ENCODE results near the gene CCDC77. TPM values are rescaled to one million over a fixed set of nuclear protein-coding genes. Genes with fewer than 3 reads are reported as not detected.

The CCDC77 gene
- polyA plus RNA-seq (2013, experiment 1 of 2) = 4.8 TPM
- polyA plus RNA-seq (2013, experiment 2 of 2) = 6.6 TPM

DNA sequence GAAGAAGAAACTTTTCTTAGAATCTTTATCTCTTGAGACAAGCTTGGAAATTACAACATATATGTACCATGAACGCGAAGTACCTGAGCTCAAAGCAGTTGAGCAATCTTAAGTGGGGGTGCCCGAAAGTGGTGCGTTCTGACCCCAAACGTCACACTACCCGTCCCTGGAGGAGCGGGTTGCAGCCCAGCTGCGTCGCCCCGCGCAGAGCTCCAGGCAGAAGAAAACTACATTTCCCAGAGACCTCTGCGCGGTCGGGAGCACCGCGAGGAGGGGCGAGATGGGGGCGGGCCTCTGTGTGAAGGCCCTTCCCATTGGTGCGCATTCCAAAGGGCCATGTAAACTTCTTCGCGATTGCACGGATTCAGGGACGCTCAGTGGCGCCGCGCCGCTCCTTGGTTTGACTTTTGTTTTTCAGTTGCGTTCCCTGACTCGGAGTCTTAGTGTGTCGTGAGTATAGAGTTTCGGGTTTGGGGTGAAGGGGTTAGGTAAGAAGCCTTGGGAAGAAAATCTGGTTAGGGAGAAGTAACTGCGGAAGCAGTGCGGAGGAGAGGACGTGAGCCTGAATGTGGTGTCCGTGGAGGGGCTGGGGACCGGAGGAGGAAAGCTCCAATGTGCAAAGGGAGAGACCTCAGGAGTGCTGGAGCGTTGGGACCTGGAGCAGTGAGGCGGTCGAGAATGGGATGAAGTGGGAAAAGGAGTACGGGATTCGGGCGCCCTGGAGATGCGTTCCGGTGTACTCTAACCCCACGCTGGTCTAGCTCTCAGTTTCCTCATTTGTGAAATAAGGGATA is at the start of gene CCDC77:
Gene CCDC77, plus strand, starts transcription at position 410 of the 794 bp plus-strand sequence. CDS start 7,740 bp downstream, outside the sequence.
- no peak within 1 kb of the TSS for H2BK12ac ChIP-seq (ENCODE audit: low read length in 2 of 2)
- H3K9me3 ChIP-seq (ENCODE audit: control insufficient read depth, low read length) = no peaks in the 10 kb centered on the region
- under 1% methylated on average over 45 of the region's 45 CpGs for WGBS
- H3K4ac ChIP-seq (ENCODE audit: low read depth in 1 of 2, low read length in 2 of 2) = no peak within 1 kb of the TSS
- no peak within 1 kb of the TSS for H2BK15ac ChIP-seq (ENCODE audit: low read depth, poor library complexity, severe bottlenecking)
- no peak within 1 kb of the TSS for H3K23ac ChIP-seq (ENCODE audit: low read length in 2 of 2)
- H3K9ac ChIP-seq (ENCODE audit: low read length) = peak within 1 kb of the TSS; percentile 86
- H3K27ac ChIP-seq (ENCODE audit: low read length, poor library complexity, severe bottlenecking) = peak within 1 kb of the TSS; percentile 28
- peaks cover 19% of the 10 kb centered on the region for H3K79me1 ChIP-seq (replicated peaks; ENCODE audit: low read length, poor library complexity, severe bottlenecking)
- H2AFZ ChIP-seq (ENCODE audit: low read depth, low read length) = peak within 1 kb of the TSS; percentile 74
- H3K36me3 ChIP-seq (ENCODE audit: control insufficient read depth in 1 of 2, insufficient read depth in 2 of 2, low read depth in 1 of 2, low read length in 2 of 2) = no peaks in the 10 kb centered on the region
- no peak within 1 kb of the TSS for H3K14ac ChIP-seq (ENCODE audit: low read length in 2 of 2)
- H2BK120ac ChIP-seq (ENCODE audit: low read depth, low read length) = no peak within 1 kb of the TSS
- no peak within 1 kb of the TSS for H4K91ac ChIP-seq (ENCODE audit: low read length)
- H2AK5ac ChIP-seq (ENCODE audit: low read length, severe bottlenecking) = no peak within 1 kb of the TSS
- no peaks in the 10 kb centered on the region for H3K4me1 ChIP-seq (ENCODE audit: control insufficient read depth, insufficient read depth, low read depth, low read length)
- peak within 1 kb of the TSS; percentile 92 for H3K4me2 ChIP-seq (ENCODE audit: low read length, poor library complexity, severe bottlenecking)
- peak; percentile 95 for DNase-seq
- no peak within 1 kb of the TSS for H3K18ac ChIP-seq (ENCODE audit: low read depth in 1 of 2, low read length in 2 of 2)
- H4K8ac ChIP-seq (ENCODE audit: low read length) = peak within 1 kb of the TSS; percentile 31
- no peaks in the 10 kb centered on the region for H3K27me3 ChIP-seq (ENCODE audit: control insufficient read depth in 1 of 2, insufficient read depth in 1 of 2, low read length in 2 of 2)
- H3K4me3 ChIP-seq (ENCODE audit: insufficient read depth in 1 of 2, low read depth in 1 of 2, low read length in 2 of 2) = peak within 1 kb of the TSS; percentile 75 to 88
- H2BK5ac ChIP-seq (ENCODE audit: low read depth, low read length, poor library complexity, severe bottlenecking) = no peak within 1 kb of the TSS

DNA sequence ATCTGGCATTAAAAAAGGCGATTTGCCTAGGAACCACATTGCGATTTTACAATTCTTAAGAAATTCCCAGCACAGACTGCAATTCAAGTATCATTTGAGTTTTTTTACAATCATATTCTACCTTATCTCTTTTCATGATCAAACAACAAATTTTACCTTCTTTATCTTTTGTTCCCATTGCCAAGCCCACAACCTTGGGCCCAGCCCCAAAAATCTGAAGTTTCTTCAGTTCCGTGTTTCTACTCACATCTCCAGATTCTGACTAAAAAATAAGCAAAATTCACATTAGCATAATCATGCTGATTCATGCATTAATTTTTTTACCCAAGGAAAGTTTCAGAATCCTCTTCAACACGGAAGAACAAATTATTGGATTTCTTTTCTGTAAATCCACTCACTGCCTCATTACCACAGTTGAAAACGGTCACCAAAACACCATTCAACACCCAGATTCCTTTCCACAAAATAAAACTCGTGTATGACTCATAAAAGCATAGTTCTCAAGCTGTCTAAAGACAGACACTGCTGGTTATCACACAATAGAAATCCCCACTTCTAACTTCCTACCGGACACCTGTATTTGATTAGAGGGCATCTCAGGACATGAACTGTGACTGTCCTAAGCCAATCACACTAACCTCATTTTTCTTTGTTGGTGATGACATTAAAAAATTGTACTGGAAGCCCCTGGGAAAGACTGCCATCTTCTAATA is 45.0 kb upstream of the CCDC77 start:
- 95% methylated on average over 7 of the region's 7 CpGs for WGBS
- Histone ChIP-seq H3K9ac (ENCODE audit: low read length) (no peak overlapping the region), H3K9me3 (ENCODE audit: control insufficient read depth, low read length) (peaks cover 11% of the 10 kb centered on the region), H2AK5ac (ENCODE audit: low read length, severe bottlenecking) (no peak overlapping the region), H3K14ac (ENCODE audit: low read length in 2 of 2) (no peak overlapping the region), H3K79me1 (replicated peaks; ENCODE audit: low read length, poor library complexity, severe bottlenecking) (peaks cover 15% of the 10 kb centered on the region), H2BK120ac (ENCODE audit: low read depth, low read length) (no peak overlapping the region), H3K36me3 (ENCODE audit: control insufficient read depth in 1 of 2, insufficient read depth in 2 of 2, low read depth in 1 of 2, low read length in 2 of 2) (peaks cover 33 to 88% of the 10 kb centered on the region in 2 experiments), H3K4me1 (ENCODE audit: control insufficient read depth, insufficient read depth, low read depth, low read length) (no peaks in the 10 kb centered on the region), H3K4me3 (ENCODE audit: insufficient read depth in 1 of 2, low read depth in 1 of 2, low read length in 2 of 2) (no peak overlapping the region), H3K4ac (ENCODE audit: low read depth in 1 of 2, low read length in 2 of 2) (no peak overlapping the region), H2BK15ac (ENCODE audit: low read depth, poor library complexity, severe bottlenecking) (no peak overlapping the region), H3K27me3 (ENCODE audit: control insufficient read depth in 1 of 2, insufficient read depth in 1 of 2, low read length in 2 of 2) (no peaks in the 10 kb centered on the region), H3K23ac (ENCODE audit: low read length in 2 of 2) (no peak overlapping the region), H3K27ac (ENCODE audit: low read length, poor library complexity, severe bottlenecking) (no peak overlapping the region), H2BK5ac (ENCODE audit: low read depth, low read length, poor library complexity, severe bottlenecking) (no peak overlapping the region), H3K4me2 (ENCODE audit: low read length, poor library complexity, severe bottlenecking) (no peak overlapping the region), H3K18ac (ENCODE audit: low read depth in 1 of 2, low read length in 2 of 2) (no peak overlapping the region), H4K8ac (ENCODE audit: low read length) (no peak overlapping the region), H4K91ac (ENCODE audit: low read length) (no peak overlapping the region), H2BK12ac (ENCODE audit: low read length in 2 of 2) (no peak overlapping the region), H2AFZ (ENCODE audit: low read depth, low read length) (no peak overlapping the region)
- peak; percentile 11 for DNase-seq

DNA sequence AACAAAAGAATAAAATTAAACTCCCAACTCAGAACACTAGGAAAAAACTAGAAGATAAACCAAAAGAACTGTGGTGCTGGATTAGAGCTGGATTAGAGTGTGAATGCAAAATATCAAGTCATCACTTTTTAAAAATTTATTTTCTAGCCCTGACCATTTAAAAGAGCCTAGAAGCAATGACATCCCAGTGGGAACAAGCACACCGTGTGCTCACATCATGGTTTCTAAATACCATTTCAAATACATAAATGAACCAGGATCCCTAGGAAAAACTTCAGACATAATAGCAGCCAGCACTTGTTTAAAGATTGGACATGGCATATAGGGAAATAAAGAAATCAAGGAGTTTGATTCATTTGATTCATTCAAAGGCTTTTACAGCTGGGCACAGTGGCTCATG is 42.4 kb upstream of the CCDC77 start:
- Histone ChIP-seq H2BK12ac (ENCODE audit: low read length in 2 of 2) (no peak overlapping the region), H3K4ac (ENCODE audit: low read depth in 1 of 2, low read length in 2 of 2) (no peak overlapping the region), H3K18ac (ENCODE audit: low read depth in 1 of 2, low read length in 2 of 2) (no peak overlapping the region), H2AFZ (ENCODE audit: low read depth, low read length) (no peak overlapping the region), H4K91ac (ENCODE audit: low read length) (no peak overlapping the region), H3K9me3 (ENCODE audit: control insufficient read depth, low read length) (peaks cover 11% of the 10 kb centered on the region), H3K27me3 (ENCODE audit: control insufficient read depth in 1 of 2, insufficient read depth in 1 of 2, low read length in 2 of 2) (no peaks in the 10 kb centered on the region), H3K27ac (ENCODE audit: low read length, poor library complexity, severe bottlenecking) (no peak overlapping the region), H3K23ac (ENCODE audit: low read length in 2 of 2) (no peak overlapping the region), H3K4me2 (ENCODE audit: low read length, poor library complexity, severe bottlenecking) (no peak overlapping the region), H4K8ac (ENCODE audit: low read length) (no peak overlapping the region), H3K9ac (ENCODE audit: low read length) (no peak overlapping the region), H2BK5ac (ENCODE audit: low read depth, low read length, poor library complexity, severe bottlenecking) (no peak overlapping the region), H3K4me3 (ENCODE audit: insufficient read depth in 1 of 2, low read depth in 1 of 2, low read length in 2 of 2) (no peak overlapping the region), H3K14ac (ENCODE audit: low read length in 2 of 2) (no peak overlapping the region), H3K79me1 (replicated peaks; ENCODE audit: low read length, poor library complexity, severe bottlenecking) (peaks cover 10% of the 10 kb centered on the region), H3K4me1 (ENCODE audit: control insufficient read depth, insufficient read depth, low read depth, low read length) (no peaks in the 10 kb centered on the region), H2BK15ac (ENCODE audit: low read depth, poor library complexity, severe bottlenecking) (no peak overlapping the region), H2AK5ac (ENCODE audit: low read length, severe bottlenecking) (no peak overlapping the region), H3K36me3 (ENCODE audit: control insufficient read depth in 1 of 2, insufficient read depth in 2 of 2, low read depth in 1 of 2, low read length in 2 of 2) (peaks cover 26 to 90% of the 10 kb centered on the region in 2 experiments), H2BK120ac (ENCODE audit: low read depth, low read length) (no peak overlapping the region)
- DNase-seq = no peak
- 100% methylated on average over 1 of the region's 1 CpG for WGBS

DNA sequence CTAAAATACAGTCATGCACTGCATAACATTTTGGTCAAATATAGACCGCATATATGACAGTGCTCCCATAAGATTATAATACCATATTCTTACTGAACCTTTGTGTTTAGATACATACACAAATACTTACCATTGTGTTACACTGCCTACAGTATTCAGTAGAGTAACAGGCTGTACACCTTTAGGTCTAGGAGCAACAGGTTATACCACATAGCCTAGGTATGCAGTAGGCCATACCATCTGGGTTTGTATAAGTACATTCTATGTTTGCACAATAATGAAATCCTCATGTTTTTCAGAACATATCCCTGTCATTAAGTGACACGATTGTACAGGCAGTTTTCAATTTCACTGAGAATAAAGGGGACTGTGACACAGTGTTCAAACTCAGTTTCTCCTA is 34.6 kb upstream of the CCDC77 start:
- Histone ChIP-seq H3K4me1 (ENCODE audit: control insufficient read depth, insufficient read depth, low read depth, low read length) (no peaks in the 10 kb centered on the region), H3K9me3 (ENCODE audit: control insufficient read depth, low read length) (peaks cover 14% of the 10 kb centered on the region), H2BK12ac (ENCODE audit: low read length in 2 of 2) (no peak overlapping the region), H3K27me3 (ENCODE audit: control insufficient read depth in 1 of 2, insufficient read depth in 1 of 2, low read length in 2 of 2) (no peaks in the 10 kb centered on the region), H3K23ac (ENCODE audit: low read length in 2 of 2) (no peak overlapping the region), H3K18ac (ENCODE audit: low read depth in 1 of 2, low read length in 2 of 2) (no peak overlapping the region), H4K91ac (ENCODE audit: low read length) (no peak overlapping the region), H3K36me3 (ENCODE audit: control insufficient read depth in 1 of 2, insufficient read depth in 2 of 2, low read depth in 1 of 2, low read length in 2 of 2) (peaks cover 27 to 81% of the 10 kb centered on the region in 2 experiments), H2AK5ac (ENCODE audit: low read length, severe bottlenecking) (no peak overlapping the region), H3K4ac (ENCODE audit: low read depth in 1 of 2, low read length in 2 of 2) (no peak overlapping the region), H3K14ac (ENCODE audit: low read length in 2 of 2) (no peak overlapping the region), H2BK15ac (ENCODE audit: low read depth, poor library complexity, severe bottlenecking) (no peak overlapping the region), H2BK5ac (ENCODE audit: low read depth, low read length, poor library complexity, severe bottlenecking) (no peak overlapping the region), H2BK120ac (ENCODE audit: low read depth, low read length) (no peak overlapping the region), H3K4me2 (ENCODE audit: low read length, poor library complexity, severe bottlenecking) (no peak overlapping the region), H3K27ac (ENCODE audit: low read length, poor library complexity, severe bottlenecking) (no peak overlapping the region), H3K4me3 (ENCODE audit: insufficient read depth in 1 of 2, low read depth in 1 of 2, low read length in 2 of 2) (no peak overlapping the region), H2AFZ (ENCODE audit: low read depth, low read length) (no peak overlapping the region), H4K8ac (ENCODE audit: low read length) (no peak overlapping the region), H3K79me1 (replicated peaks; ENCODE audit: low read length, poor library complexity, severe bottlenecking) (peaks cover 17% of the 10 kb centered on the region), H3K9ac (ENCODE audit: low read length) (no peak overlapping the region)
- 100% methylated on average over 1 of the region's 2 CpGs for WGBS
- no peak for DNase-seq

Data from mesenchymal stem cell (in vitro differentiated cells and primary cell).